SIG-M5 treated with dmso at 0.1 percent for 504 hours (cell line): ENCODE measurements around the gene PXMP4.

Experiments
- DNase-seq: peaks from one replicate; lab custom pipeline; 2025; ENCODE audit not compliant: unreplicated experiment; lab: John Stamatoyannopoulos, UW

The PXMP4 gene

DNA sequence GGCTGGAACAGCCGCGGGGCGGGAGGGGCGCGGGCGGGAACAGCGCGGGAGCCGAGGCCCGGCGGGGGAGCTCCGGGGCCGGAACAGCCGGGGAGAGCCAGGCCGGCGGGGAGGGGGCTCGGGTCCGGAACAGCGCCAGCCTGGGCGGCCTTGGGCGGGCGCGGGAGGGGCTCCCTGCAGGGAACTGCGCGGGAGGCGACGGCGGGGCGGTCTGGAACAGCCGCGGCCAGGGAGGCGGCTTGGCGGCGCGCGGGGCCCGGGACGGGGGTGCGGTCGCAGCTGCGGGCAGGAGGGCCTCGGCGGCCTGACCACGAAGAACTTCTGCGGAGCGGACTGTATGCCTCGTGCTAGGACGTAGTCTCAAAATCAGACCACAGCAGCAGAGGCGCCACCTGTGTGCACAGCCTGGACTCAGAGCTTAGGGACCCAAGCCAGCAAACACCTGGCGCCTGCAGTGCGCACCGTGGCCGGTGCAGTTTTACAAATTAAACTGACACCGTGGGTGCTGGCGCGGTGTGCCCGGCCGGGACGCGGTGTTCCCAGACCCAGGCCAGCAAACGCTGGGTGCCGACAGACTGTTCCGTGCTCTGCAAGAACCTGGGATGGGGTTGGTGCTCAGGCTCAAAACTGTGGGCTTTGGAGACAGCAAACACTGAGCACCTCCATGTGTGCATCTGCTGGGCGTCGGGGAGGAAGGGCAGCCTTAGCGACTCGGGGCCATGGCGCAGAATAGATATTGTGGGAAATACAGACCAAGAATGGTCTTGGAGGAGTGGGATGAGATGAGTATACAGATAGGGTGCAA lies 12.3 kb upstream of the PXMP4 start:
- DNase-seq: peak; percentile 91

DNA sequence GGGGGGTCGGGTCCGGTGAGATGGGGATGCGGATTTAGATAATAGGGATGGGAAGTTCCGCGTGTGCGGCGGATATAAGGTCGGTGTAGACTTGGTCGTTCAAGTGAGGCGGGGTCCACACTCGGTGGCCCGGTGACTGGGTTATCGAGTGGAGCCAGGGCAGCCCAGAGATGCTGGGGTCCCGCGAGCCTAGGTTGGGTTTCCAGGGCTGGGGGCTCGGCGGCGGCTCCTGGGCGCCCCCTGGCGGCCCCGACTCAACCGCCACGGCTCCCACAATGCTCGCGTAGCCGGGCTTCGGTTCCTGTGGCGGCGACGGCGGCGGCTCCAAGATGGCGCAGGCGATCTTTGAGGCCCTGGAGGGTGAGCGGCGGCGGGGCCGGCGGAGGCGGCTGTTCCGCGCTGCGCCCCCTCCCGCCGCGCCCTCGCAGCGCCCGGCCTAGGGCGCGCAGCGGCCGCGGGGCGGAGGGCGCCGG lies 11.6 kb upstream of the PXMP4 start, which contains the start of gene ZNF341:
ZNF341 (plus strand) TSS at position 304 of the 473 bp plus-strand sequence; CDS start at position 330, 26 bp downstream.
- peak; percentile 91 for DNase-seq

DNA sequence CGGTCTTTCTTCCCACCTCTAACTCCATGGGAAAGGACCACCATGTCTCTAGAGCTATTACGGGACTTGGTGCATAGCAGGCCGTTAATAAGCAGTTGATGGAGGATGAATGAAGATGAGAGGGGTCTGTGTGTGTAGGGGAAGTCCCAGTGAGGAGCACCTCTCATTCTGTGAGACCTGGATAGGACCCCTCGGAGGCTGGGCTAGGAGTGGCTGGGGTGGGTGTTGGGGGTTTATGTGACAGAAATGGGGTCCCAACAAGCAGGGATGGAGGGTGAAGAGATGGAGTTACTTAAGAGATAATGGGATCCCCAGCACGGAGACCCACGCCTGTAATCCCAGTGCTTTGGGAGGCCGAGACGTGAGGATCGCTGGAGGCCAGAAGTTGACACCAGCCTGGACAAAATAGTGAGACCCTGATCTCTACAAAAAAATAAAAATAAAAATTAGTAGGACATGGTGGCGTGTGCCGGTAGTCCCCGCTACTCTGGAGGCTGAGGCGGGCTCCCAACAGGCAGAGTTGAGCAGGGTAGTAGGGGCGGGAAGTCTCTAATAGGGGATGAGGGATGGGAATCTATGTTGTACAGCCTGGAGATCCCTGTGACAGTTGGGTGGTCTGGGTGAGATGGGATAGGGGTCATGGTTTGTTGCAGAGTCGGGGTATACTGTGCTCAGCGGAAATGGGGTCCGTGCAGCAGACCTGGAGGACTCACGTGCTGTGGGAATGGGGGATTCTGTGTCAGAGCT lies 11.0 kb upstream of the PXMP4 start:
- no peak for DNase-seq

- DNase-seq: no peak
These were observed 9.0 kb upstream of the PXMP4 start for GRCh38 chr20:33729101-33729500.

DNA sequence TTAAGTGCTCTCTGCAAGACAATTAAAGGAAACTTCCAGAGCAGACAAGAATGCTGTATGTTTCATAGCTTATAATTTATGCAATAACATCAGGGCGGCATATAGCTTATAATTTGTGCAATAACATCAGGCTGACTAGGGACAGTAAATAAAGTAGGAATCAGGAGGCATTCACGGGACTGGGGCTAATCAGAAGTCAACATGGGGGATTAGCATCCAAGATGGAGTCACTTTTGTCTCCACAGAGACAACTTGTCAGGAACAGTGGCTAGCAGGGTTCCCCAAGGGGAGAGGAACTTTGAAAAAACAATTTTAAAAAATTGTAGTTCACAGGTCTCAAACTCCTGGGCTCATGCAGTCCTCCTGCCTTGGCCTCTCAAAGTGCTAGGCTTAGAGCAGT lies 8.4 kb upstream of the PXMP4 start:
- no peak for DNase-seq

DNA sequence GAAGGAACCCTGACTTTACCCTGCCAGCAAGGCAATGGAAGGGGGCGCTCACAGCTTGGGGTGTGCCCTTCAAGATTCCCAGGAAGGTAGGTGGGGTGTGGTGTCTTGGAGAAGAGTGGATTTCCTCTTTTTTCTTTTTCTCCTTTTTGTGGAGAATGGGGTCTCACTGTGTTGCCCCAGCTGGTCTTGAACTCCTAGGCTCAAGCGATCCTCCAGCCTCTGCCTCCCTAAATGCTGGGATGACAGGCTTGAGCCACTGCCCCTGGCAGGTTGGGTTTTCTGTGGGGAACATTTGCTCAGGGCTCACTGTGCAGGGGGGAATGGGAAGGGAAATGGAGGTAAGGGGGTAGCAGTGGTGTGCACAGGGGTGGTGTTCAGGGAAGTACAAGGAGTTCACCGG lies 7.7 kb upstream of the PXMP4 start:
- DNase-seq: no peak

DNA sequence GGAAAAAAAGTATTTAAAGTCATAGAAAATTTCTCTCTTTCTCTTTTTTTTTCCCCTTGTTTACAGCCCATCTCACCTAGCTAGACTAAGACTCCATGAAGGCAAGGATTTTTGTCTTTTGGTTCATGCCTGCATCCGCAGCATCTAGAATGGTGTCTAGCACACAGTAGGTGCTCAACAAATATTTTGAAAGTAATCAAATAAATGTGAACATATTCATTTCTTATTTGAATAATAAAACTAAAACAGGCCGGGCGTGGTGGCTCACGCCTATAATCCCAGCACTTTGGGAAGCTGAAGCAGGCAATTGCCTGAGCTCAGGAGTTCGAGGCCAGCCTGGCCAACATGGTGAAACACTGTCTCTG lies 7.0 kb upstream of the PXMP4 start:
- no peak for DNase-seq

- DNase-seq: no peak
These were observed 5.6 kb upstream of the PXMP4 start for GRCh38 chr20:33725607-33726264.

DNA sequence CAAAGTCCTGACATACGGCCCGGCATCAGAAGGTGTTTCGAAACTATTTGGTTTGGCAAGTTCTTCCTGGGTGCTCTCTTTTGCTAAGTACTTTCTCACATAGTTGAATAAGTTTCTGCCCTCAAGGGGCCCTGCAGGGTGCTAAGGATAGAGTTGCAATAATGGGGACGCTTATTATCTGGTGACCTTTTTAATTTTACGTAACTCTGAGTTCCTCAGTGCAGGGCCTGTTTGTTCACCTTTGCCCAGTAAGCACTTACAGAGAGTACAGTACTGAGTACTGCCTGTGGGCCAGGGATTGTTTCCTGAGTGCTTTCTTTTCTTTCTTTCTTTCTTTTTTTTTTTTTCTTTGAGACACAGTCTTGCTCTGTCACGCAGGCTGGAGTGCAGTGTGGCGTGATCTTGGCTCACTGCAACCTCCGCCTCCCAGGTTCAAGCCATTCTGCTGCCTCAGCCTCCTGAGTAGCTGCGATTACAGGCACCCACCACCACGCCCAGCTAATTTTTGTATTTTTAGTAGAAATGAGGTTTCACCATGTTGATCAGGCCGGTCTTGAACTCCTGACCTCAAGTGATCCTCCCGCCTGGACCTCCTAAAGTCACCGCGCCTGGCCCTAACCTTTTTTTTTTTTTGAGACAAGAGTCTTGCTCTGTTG lies 4.5 kb upstream of the PXMP4 start:
- DNase-seq: peak; percentile 93

- DNase-seq: no peak
These were observed 1.5 kb upstream of the PXMP4 start for GRCh38 chr20:33721391-33722140.

GRCh38 chr20:33719277-33719988 lies 677 bp downstream of the PXMP4 start:
- DNase-seq: no peak

DNA sequence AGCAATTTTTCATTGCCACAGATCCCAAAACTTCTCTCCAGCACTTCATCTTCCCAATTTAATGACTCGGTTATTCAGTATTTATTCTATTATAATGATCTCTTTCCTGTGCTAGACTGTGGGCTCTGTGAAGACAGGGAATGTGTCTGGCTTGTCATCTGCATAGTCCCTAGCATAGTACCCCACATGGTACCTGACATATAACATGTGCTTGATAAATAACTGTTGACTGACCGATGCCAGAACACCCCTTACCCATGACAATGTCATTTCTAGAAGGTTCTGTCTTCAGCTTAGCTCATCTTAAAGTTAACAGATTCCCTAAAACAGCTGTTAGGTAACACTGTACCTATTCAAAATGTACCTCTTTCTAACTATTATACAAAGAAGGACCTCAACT lies 3.6 kb downstream of the PXMP4 start:
- no peak for DNase-seq

DNA sequence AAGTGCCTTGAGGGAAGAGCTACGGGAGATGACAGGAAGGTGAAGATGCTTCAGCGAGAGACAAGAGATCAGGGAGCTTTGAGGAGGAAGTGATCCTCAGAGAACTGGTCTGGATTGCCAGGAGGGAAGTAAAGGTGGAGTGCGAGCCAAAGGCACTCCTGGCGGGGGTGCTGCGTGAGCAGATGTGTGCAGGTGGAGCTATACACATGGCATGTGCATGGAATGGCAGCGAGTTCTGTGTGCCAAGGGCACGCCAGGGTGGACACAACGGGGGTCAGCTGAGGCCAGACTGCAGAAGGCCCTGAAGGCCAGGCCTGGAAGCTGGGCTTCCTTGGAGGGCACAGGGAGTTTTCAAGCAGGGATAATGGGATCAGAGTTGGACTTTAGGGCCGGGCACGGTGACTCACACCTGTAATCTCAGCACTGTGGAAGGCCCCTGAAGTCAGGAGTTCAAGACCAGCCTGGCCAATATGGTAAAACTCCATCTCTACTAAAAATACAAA lies 6.2 kb downstream of the PXMP4 start:
- DNase-seq: no peak

DNA sequence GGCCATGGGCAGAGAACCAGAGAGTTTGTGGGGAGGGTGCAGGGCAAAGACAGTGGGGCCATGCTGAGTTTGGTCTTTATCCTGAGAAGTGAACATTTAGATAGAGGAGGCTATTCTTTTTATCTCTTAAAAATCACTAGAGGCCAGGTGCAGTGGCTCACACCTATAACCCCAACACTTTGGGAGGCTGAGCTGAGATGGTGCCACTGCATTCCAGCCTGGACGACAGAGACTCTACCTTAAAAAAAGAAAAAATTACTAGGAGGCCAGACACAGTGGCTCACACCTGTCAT lies 8.7 kb downstream of the PXMP4 start:
- no peak for DNase-seq

GRCh38 chr20:33710681-33711445 lies 9.2 kb downstream of the PXMP4 start:
- no peak for DNase-seq

GRCh38 chr20:33709905-33710541 lies 10.1 kb downstream of the PXMP4 start:
- no peak for DNase-seq

DNA sequence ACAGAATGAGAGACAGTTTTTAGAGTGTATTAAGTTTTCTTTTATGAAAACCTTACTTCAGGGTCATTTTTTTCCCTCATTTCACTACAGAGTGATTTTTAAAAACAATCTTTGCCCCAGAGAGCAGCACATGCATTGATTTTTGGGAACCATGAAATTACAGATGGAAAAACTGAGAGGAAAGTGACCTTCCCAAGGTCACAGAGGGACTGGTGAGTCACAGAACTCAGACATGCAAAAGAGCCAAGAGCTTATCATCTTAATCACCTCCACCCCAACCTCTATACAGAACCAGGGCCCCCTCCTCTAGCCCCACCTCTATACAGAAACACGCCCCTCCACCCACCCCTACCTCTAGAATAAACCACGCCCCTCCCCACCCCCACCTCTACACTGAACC lies 10.7 kb downstream of the PXMP4 start:
- DNase-seq: no peak

GRCh38 chr20:33707668-33708067 lies 12.4 kb downstream of the PXMP4 start:
- no peak for DNase-seq
